B cell (primary cell): ENCODE measurements around the gene RASGRP3. TPM values are rescaled to one million over a fixed set of nuclear protein-coding genes. Genes with fewer than 3 reads are reported as not detected.
A peak's percentile ranks its signal among the peaks of the same experiment; 100 is the strongest.

Source experiments
- ATAC-seq: fragments of 200-7000 bp; cut with Tn5 transposase; one replicate; pipeline ENCODE4 v1.10.0; 2021; ENCODE audit warnings: low read depth, mild to moderate bottlenecking, moderate number of reproducible peaks, moderate library complexity
- CTCF ChIA-PET: fragments of 350-600 bp; sonication (Branson Sonifier 250); formaldehyde crosslinking; loops from one replicate; lab custom pipeline; 2021; ENCODE audit warnings: antibody characterized with exemption, inconsistent platforms; lab: Charles Lee
- POLR2A ChIA-PET: fragments of 350-600 bp; sonication (Branson Sonifier 250); formaldehyde crosslinking; loops from one replicate; lab custom pipeline; 2021; ENCODE audit warnings: antibody characterized with exemption; lab: Charles Lee
- DNase-seq: peaks from one replicate; pipeline ENCODE4 v3.0.0; 2013
- H2AFZ ChIP-seq: 2 replicates; pipeline ENCODE4 v1.6.1; 2012; ENCODE audit warnings: mild to moderate bottlenecking, low read depth, low read length; ENCODE audit not compliant: insufficient read depth, poor library complexity, severe bottlenecking
- H3K27ac ChIP-seq, 2 donors: 1 replicate in 1 of 2; 2 replicates in 1 of 2; pipeline ENCODE4 v1.5.1; 2012 to 2013; ENCODE audit warnings: low read length in 2 of 2, mild to moderate bottlenecking in 2 of 2, moderate library complexity in 1 of 2
- H3K27me3 ChIP-seq, 4 experiments: fragments of 200-600 bp in 1 of 4; sonication (generic) in 1 of 4; replicated peaks in 1 of 4; 1 replicate in 2 of 4; 2 replicates in 2 of 4; pipeline versions ENCODE4 v1.6.1 to v1.7.0; 2013 to 2016; ENCODE audit warnings: low read length in 3 of 4, mild to moderate bottlenecking in 2 of 4, mixed read lengths in 1 of 4, moderate library complexity in 1 of 4; ENCODE audit not compliant: insufficient read depth in 4 of 4, control insufficient read depth in 3 of 4; ENCODE audit errors: control extremely low read depth in 1 of 4
- H3K36me3 ChIP-seq, 2 experiments: replicated peaks in 1 of 2; 1 replicate in 1 of 2; 2 replicates in 1 of 2; pipeline versions ENCODE4 v1.6.1 to v1.7.1; 2013; ENCODE audit warnings: low read length in 1 of 2; ENCODE audit not compliant: insufficient read depth in 2 of 2, control insufficient read depth in 1 of 2; ENCODE audit errors: control extremely low read depth in 1 of 2, extremely low read depth in 1 of 2
- H3K4me1 ChIP-seq, 2 donors: fragments of 200-600 bp in 1 of 2; sonication (generic) in 1 of 2; 1 replicate in 1 of 2; 2 replicates in 1 of 2; pipeline versions ENCODE4 v1.5.1 to v1.6.1; 2013 to 2017; ENCODE audit warnings: low read length in 2 of 2; ENCODE audit not compliant: control insufficient read depth in 2 of 2, insufficient read depth in 2 of 2
- H3K4me2 ChIP-seq: replicated peaks from 2 replicates; pipeline ENCODE3; 2012; ENCODE audit warnings: mild to moderate bottlenecking, low read depth, low read length; ENCODE audit not compliant: poor library complexity, severe bottlenecking
- H3K4me3 ChIP-seq, 5 experiments: fragments of 200-600 bp in 1 of 5; sonication (generic) in 1 of 5; 1 replicate in 3 of 5; 2 replicates in 2 of 5; pipeline versions ENCODE4 v1.5.1 to v1.7.0; 2011 to 2016; ENCODE audit warnings: low read length in 4 of 5, mild to moderate bottlenecking in 4 of 5, low read depth in 2 of 5, control low read depth in 1 of 5, moderate library complexity in 1 of 5; ENCODE audit not compliant: insufficient read depth in 1 of 5; ENCODE audit errors: control extremely low read depth in 1 of 5, extremely low read depth in 1 of 5
- H3K79me2 ChIP-seq: fragments of 200-600 bp; sonication (generic); one replicate; pipeline ENCODE4 v1.6.0; 2016; ENCODE audit warnings: low read length; ENCODE audit not compliant: control insufficient read depth, insufficient read depth
- H3K9ac ChIP-seq: fragments of 200-600 bp; sonication (generic); 2 replicates; pipeline ENCODE4 v1.6.1; 2017; ENCODE audit warnings: mild to moderate bottlenecking, low read length, moderate library complexity
- H3K9me3 ChIP-seq, 3 donors: one replicate each; pipeline versions ENCODE4 v1.6.1 to v1.7.1; 2013; ENCODE audit warnings: low read length in 2 of 3; ENCODE audit not compliant: control insufficient read depth in 2 of 3, insufficient read depth in 1 of 3; ENCODE audit errors: control extremely low read depth in 1 of 3
- H4K20me1 ChIP-seq: 2 replicates; pipeline ENCODE4 v1.6.0; 2012; ENCODE audit warnings: mild to moderate bottlenecking, low read length; ENCODE audit not compliant: insufficient read depth, control insufficient read depth, poor library complexity, severe bottlenecking
- H3K27ac Mint-ChIP-seq: one replicate; pipeline ENCODE4 v1.8.0; 2021; ENCODE audit warnings: mixed read lengths
- H3K27me3 Mint-ChIP-seq: one replicate; pipeline ENCODE4 v1.8.0; 2021; ENCODE audit warnings: mixed read lengths
- H3K4me1 Mint-ChIP-seq: one replicate; pipeline ENCODE4 v1.8.0; 2021; ENCODE audit warnings: mixed read lengths
- H3K4me3 Mint-ChIP-seq: one replicate; pipeline ENCODE4 v1.8.0; 2021; ENCODE audit warnings: mixed read lengths
- H3K9me3 Mint-ChIP-seq: one replicate; pipeline ENCODE4 v1.8.0; 2022; ENCODE audit warnings: mixed read lengths; ENCODE audit not compliant: insufficient read depth
- CTCF ChIP-seq: fragments of 200-600 bp; IDR thresholded peaks from one replicate; pipeline ENCODE4 v1.8.0; 2022; ENCODE audit warnings: antibody characterized with exemption, mild to moderate bottlenecking
- EZH2 ChIP-seq: IDR thresholded peaks from 2 replicates; pipeline ENCODE4 v1.6.1; 2012; ENCODE audit warnings: borderline replicate concordance, low read depth, mild to moderate bottlenecking, moderate library complexity, low read length; ENCODE audit not compliant: insufficient read depth, poor library complexity, severe bottlenecking
- WGBS: methylation state at CpG from one replicate; pipeline ENCODE4 v1.1.5; 2013; ENCODE audit warnings: missing lambda C conversion rate; ENCODE audit not compliant: insufficient coverage; 5-methylcytosine and 5-hydroxymethylcytosine counted together
- intact Hi-C: fragments of 100-400 bp; cut with micrococcal nuclease; formaldehyde crosslinking; loops from one replicate; pipeline ENCODE4 v1.10.0; 2022
- polyA plus RNA-seq: library from polyadenylated mRNA; depleted of rRNA; stranded (reverse); fragments of >200 nt; gene quantifications from 2 replicates; pipeline ENCODE4 v1.2.3, GENCODE V29; 2012
- total RNA-seq, 2 donors: library from RNA; stranded (reverse); fragments of 120-200 nt in 1 of 2; gene quantifications; 1 replicate in 1 of 2; 2 replicates in 1 of 2; pipeline versions ENCODE4 v1.2.3 to v1.2.4, GENCODE V29; 2013 to 2022

Gene RASGRP3
- total and polyA plus RNA-seq, 2 donors (not counting 1 experiment from before 2014, with no cell fraction given): 67.5 to 107 TPM

- Histone ChIP-seq H3K9ac (no peak overlapping the region), H4K20me1 (peaks cover 30% of the 10 kb centered on the region), H2AFZ (no peak overlapping the region), H3K27me3 (no peaks in the 10 kb centered on the region), H3K79me2 (peaks cover 80% of the 10 kb centered on the region), H3K27ac (peak overlapping the region in 1 of 2 donors; percentile 65), H3K4me2 (no peak overlapping the region), H3K4me3 (no peak overlapping the region), H3K4me1 (peaks cover 0 to 3% of the 10 kb centered on the region in 2 donors), H3K9me3 (no peaks in the 10 kb centered on the region), H3K36me3 (peaks cover 15 to 42% of the 10 kb centered on the region in 2 experiments)
- no peak for DNase-seq
- WGBS: 75% methylated on average over 1 of the region's 5 CpGs
- TF ChIP-seq CTCF (no peak), EZH2 (no peak)
- H3K27ac Mint-ChIP-seq: peak overlapping the region; percentile 59
- no peak overlapping the region for H3K4me3 Mint-ChIP-seq
- peaks cover 49% of the 10 kb centered on the region for H3K4me1 Mint-ChIP-seq
- CTCF ChIA-PET: interaction anchor here (0.8 kb wide), 1 partner anchor 11 kb away, joined by 3 read pairs; no protein-coding TSS in a partner anchor
- POLR2A ChIA-PET: no interaction called here
- no peak for ATAC-seq
- intact Hi-C loops: loop anchor here (5.0 kb wide), 1 partner anchor 33 kb away; the partner anchor contains the start of gene RASGRP3
- no peaks in the 10 kb centered on the region for H3K9me3 Mint-ChIP-seq
- no peaks in the 10 kb centered on the region for H3K27me3 Mint-ChIP-seq
Measured at GRCh38 chr2:33509908-33510585, 33.6 kb downstream of the RASGRP3 start.

GRCh38 chr2:33510586-33510968 lies 34.1 kb downstream of the RASGRP3 start:
- ChIA-PET POLR2A (no interaction called here), CTCF (no interaction called here)
- Histone ChIP-seq H4K20me1 (peaks cover 30% of the 10 kb centered on the region), H3K9ac (no peak overlapping the region), H3K4me3 (no peak overlapping the region), H3K27ac (peak overlapping the region in 1 of 2 donors; percentile 65), H3K4me2 (no peak overlapping the region), H3K36me3 (peaks cover 16 to 48% of the 10 kb centered on the region in 2 experiments), H3K79me2 (peaks cover 75% of the 10 kb centered on the region), H2AFZ (no peak overlapping the region), H3K27me3 (no peaks in the 10 kb centered on the region), H3K9me3 (no peaks in the 10 kb centered on the region), H3K4me1 (peaks cover 0 to 3% of the 10 kb centered on the region in 2 donors)
- H3K4me1 Mint-ChIP-seq: peaks cover 48% of the 10 kb centered on the region
- peak overlapping the region; percentile 59 for H3K27ac Mint-ChIP-seq
- intact Hi-C loops: loop anchor here (5.0 kb wide), 1 partner anchor 33 kb away; the partner anchor contains the start of gene RASGRP3
- no peak for TF ChIP-seq CTCF
- no peak for TF ChIP-seq EZH2
- ATAC-seq: no peak
- H3K27me3 Mint-ChIP-seq: no peaks in the 10 kb centered on the region
- H3K9me3 Mint-ChIP-seq: no peaks in the 10 kb centered on the region
- DNase-seq: no peak
- H3K4me3 Mint-ChIP-seq: no peak overlapping the region
- no CpG with 5 or more reads among the region's 4 CpGs for WGBS
